ENCODE measurements around the gene ANAPC4.
A peak's percentile ranks its signal among the peaks of the same experiment; 100 is the strongest.
"Not testable (repeated sequence)": the region's sequence is repeated elsewhere in the genome, so short reads cannot be mapped to it uniquely, and the experiment has no call there.

Gene ANAPC4, protein sequence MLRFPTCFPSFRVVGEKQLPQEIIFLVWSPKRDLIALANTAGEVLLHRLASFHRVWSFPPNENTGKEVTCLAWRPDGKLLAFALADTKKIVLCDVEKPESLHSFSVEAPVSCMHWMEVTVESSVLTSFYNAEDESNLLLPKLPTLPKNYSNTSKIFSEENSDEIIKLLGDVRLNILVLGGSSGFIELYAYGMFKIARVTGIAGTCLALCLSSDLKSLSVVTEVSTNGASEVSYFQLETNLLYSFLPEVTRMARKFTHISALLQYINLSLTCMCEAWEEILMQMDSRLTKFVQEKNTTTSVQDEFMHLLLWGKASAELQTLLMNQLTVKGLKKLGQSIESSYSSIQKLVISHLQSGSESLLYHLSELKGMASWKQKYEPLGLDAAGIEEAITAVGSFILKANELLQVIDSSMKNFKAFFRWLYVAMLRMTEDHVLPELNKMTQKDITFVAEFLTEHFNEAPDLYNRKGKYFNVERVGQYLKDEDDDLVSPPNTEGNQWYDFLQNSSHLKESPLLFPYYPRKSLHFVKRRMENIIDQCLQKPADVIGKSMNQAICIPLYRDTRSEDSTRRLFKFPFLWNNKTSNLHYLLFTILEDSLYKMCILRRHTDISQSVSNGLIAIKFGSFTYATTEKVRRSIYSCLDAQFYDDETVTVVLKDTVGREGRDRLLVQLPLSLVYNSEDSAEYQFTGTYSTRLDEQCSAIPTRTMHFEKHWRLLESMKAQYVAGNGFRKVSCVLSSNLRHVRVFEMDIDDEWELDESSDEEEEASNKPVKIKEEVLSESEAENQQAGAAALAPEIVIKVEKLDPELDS

GRCh38 chr4:25376754-25377571 lies at the start of gene ANAPC4:
TSS of gene ANAPC4 (plus strand) at chr4:25377263. CDS start at chr4:25377428, 165 bp downstream.
- DNase-seq, result peak; percentile 93

DNA sequence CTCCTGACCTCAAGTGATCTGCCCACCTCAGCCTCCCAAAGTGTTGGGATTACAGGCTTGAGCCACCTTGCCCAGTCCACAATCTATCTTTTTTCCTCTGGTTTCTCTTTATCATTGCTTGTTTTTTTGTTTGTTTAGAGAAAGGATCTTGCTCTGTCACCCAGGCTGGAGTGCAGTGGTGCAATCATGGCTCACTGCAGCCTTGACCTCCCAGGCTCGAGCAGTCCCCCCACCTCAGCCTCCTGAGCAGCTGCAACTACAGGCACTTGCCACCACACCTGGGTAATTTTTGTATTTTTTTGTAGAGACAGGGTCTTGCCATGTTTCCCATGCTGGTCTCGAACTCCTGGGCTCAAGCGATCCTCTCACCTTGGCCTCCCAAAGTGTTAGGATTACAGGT lies 48.6 kb upstream of the ANAPC4 start:
- not testable (repeated sequence) for DNase-seq

DNA sequence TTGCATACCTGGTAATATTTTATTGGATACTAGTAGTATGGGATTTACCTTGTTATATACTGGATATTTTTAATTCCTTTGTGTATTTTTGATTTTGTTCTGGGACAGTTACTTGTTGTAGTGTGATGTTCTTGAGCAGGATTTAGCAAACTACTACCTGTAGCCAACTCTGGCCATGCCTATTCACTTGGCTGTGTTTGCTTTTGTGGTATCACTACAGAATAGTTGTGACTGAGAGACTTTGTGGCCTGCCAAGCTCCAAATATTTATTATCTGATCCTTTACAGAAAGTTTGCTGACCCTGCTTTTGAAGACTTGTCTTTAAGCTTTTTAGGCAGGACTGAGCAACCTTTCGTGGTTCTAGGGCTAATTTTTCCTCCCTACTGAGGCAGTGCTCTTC lies 46.7 kb upstream of the ANAPC4 start:
- DNase-seq, result no peak

- DNase-seq, result no peak
Measured at GRCh38 chr4:25330905-25331808, 45.9 kb upstream of the ANAPC4 start.

- no peak for DNase-seq
Measured at GRCh38 chr4:25343671-25344070, 33.4 kb upstream of the ANAPC4 start.

DNA sequence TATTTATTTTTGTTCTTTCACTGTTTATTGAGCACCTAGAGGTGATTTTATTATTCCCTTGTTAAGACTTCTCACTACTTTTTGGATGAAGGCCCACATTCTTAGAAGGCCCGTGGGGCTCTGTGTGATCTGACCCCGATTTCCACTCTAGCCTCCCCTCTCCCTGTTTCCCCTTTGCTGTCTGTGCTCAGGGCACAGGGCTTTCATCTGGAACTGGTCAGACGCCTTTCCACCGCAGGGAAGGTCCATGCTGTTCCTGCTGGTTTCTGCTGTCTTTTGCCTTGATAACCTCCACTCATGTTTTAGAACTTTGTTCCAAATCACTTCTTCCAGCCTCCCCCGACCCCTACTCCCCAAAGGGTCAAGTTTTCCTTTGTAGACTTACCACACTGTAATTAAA lies 31.3 kb upstream of the ANAPC4 start:
- DNase-seq, result no peak

DNA sequence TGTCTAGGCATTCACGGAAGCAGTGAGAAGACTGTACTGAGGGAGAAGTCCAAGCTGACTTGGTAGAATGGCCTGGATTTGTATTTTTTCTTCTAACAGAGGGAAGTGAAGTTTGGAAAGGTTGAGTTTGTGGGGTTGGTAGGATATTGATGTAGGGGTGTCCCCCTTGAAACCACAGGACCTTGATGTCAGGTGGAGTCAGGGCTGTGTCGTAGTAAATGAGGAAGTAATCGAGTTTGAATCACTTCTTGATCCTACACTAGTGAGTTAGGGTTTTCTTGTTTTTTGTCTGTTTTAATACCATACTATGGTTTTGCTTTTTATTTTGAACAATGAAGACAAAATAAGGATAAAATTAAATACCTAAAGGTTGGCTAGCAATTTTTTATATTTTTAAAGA lies 30.1 kb upstream of the ANAPC4 start:
- DNase-seq, result no peak

- DNase-seq, result no peak
Measured at GRCh38 chr4:25347473-25347872, 29.6 kb upstream of the ANAPC4 start.

- no peak for DNase-seq
Measured at GRCh38 chr4:25347971-25348370, 29.1 kb upstream of the ANAPC4 start.

GRCh38 chr4:25350561-25350960 lies 26.5 kb upstream of the ANAPC4 start:
- DNase-seq, result no peak

- DNase-seq, result no peak
Measured at GRCh38 chr4:25351777-25352416, 25.2 kb upstream of the ANAPC4 start.

- no peak for DNase-seq
Measured at GRCh38 chr4:25356068-25356467, 21.0 kb upstream of the ANAPC4 start.

DNA sequence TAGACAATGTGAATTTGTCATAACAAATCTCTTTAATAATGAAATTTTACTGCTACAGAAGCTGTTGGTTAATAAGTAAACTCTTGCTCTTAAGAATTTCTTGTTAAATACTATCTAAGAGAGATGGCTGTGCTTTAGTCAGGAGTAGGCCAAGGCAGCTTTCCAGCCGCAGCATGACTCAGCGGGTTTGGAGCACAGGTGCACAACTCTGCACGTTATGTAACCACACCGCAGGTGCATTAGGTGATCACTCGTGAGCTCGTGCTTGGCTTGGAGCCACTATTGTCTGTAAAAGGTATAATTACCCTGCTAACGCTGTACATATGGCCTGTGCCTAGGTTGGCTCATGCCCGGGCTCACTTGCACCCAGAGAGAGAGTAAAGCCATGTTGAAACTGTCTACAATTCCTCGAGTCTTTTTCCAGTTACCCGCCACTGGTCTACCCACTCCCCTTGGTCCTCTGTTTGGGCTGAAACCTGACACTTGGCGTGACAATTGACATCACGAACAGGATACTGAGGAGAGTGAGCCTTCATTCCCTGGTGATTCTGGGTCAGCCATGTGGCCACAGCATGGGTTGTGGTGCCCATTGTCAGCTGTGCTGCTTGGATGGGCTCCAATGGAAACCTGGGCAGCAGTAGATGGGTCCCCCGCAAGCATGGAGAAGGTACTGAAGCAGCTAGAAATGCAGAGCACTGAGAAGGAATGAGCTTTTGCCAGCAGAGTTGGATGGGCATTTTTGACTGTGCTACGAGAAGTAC lies 18.4 kb upstream of the ANAPC4 start:
- no peak for DNase-seq

DNA sequence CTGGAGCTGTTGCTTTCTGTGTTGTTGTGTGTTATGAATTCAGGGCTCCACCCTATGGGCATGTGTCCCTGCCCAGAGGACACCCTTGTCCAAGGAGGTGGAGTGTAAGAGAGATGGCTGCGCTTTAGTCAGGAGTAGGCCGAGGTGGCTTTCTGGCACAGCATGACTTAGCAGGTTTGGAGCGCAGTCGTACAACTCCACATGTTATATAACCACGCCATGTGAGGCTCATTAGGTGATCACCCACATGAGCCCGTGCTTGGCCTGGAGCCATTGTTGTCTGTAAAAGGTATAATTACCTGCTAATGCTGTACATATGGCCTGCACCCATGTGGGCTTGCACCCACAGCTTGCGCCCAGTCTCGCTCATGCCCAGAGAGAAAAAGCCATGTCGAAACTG lies 15.8 kb upstream of the ANAPC4 start:
- DNase-seq, result no peak

GRCh38 chr4:25367004-25367621 lies 9.9 kb upstream of the ANAPC4 start:
- DNase-seq, result peak; percentile 2

DNA sequence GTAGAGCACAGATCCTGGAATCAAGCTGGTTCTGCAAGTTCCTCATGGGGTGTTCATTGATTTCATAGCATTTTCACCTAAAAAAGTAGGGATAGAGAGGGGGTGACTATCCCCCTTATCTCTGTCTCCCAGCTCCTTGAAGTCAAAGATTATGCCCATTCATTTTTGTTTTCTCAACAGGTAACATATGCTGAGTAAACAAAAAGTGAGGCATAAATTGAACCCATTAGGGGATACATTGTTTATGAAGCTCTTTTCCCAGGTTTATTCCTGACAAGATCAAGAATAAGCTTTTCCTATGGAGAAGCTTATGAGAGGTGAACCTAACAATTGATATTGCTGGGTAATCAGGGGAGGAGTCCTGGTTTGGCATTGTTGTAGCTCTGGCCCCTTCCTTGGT lies 9.2 kb upstream of the ANAPC4 start:
- DNase-seq, result no peak

- DNase-seq, result no peak
Measured at GRCh38 chr4:25368315-25368714, 8.7 kb upstream of the ANAPC4 start.

DNA sequence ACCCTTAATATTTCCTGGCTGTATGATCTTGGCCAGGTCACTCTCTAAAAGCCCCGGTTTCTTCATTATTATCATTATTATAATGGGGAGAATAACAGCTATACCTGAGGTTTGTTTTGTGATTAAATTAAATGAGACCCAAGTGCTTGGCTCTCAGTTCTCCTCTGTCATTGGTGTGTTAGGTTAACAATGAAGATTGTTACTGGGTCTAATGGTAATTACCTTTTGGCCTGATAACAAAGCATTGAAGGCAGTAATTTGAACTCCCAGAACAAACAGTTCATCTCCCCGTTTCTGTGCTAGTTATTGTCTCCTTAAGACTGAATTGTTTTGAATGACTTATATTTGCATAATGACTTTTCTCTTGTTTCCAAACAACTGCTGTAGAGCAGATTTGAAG lies 6.8 kb upstream of the ANAPC4 start:
- DNase-seq, result no peak

DNA sequence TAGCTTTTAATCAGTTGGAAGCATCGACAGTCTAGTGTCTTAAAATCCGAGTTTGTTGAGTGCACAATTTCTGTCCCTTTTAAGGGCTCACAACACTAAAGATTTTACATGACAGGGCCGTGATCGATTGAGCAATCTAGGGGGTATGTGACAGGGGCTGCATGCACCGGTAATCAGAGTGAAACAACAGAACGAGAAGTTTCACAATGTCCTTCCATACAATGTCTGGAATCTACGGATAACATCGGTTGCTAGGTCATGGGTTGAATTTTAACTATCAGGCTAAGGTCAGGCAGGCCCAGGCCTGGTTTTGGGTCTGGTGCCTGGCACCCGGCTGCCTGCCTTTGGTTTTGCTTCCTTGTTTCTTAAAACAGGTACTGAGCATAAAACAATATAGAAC lies 4.5 kb upstream of the ANAPC4 start:
- DNase-seq, result not testable (repeated sequence)

Measured in GDM1 (cell line).